NT2/D1 (cell line): Measurements from ENCODE around the gene PKP4.

Source experiments
- SUZ12 ChIP-seq: IDR thresholded peaks from 2 replicates; pipeline ENCODE4 v1.6.1; 2011; ENCODE audit not compliant: insufficient read length, insufficient read depth; ENCODE audit errors: extremely low read depth
- YY1 ChIP-seq: IDR thresholded peaks from 2 replicates; pipeline ENCODE4 v1.6.1; 2011; ENCODE audit not compliant: insufficient read length, insufficient read depth
- ZNF274 ChIP-seq: IDR thresholded peaks from 2 replicates; pipeline ENCODE4 v1.6.1; 2011; ENCODE audit warnings: mild to moderate bottlenecking, low read depth, low read length

DNA sequence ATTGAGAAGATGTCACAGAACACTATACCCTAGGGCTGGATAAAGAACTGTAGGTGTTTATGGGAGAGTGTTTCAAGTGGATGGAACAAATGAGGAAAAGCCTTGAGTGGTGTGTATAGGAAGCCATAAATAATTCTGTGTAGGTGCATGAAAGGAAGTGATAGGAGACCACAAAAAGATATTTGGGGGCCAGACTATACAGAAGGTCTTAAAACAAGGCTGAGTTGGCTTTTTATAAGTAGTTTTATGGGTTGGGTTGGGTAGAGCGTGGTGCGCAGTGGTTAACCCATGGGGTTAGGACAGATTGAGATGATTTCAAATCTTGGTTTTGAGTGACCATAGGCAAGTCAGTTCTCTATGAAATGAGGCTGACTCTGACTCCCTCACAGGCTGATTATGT lies 110.5 kb downstream of the PKP4 start:
- no peak for TF ChIP-seq YY1
- TF ChIP-seq ZNF274 = no peak
- no peak for TF ChIP-seq SUZ12
